ENCODE data around the gene PRKAR2B. TPM values are rescaled to one million over a fixed set of nuclear protein-coding genes. Genes with fewer than 3 reads are reported as not detected.

Gene PRKAR2B
- total RNA-seq, 2 donors from 2014 or later = 10.6 to 44.2 TPM

GRCh38 chr7:107069457-107069856, 25.0 kb downstream of the PRKAR2B start:
- H3K4me3 ChIP-seq = no peak overlapping the region
- intact Hi-C loops (cut with DNase I) = no loop called here
- H3K27me3 ChIP-seq = no peaks in the 10 kb centered on the region
- no peaks in the 10 kb centered on the region for H3K9me3 ChIP-seq
- no peak overlapping the region for H3K27ac ChIP-seq
- no peaks in the 10 kb centered on the region for H3K36me3 ChIP-seq (replicated peaks in 1 of 2; ENCODE audit: insufficient read depth in 1 of 2, low read depth in 2 of 2)
- TF ChIP-seq CTCF (IDR thresholded peaks at IDR 0.05) = no peak
- ATAC-seq (no peak), DNase-seq (no peak)
- H3K4me1 ChIP-seq = peaks cover 5% of the 10 kb centered on the region
- 71 to 78% methylated on average over 4 of the region's 4 CpGs for WGBS, 2 donors

GRCh38 chr7:107070710-107071109, 26.2 kb downstream of the PRKAR2B start:
- ATAC-seq (no peak), DNase-seq (no peak)
- intact Hi-C loops (cut with DNase I) = no loop called here
- no peaks in the 10 kb centered on the region for H3K36me3 ChIP-seq (replicated peaks in 1 of 2; ENCODE audit: insufficient read depth in 1 of 2, low read depth in 2 of 2)
- H3K4me3 ChIP-seq = no peak overlapping the region
- H3K27ac ChIP-seq = no peak overlapping the region
- no peak for TF ChIP-seq CTCF (IDR thresholded peaks at IDR 0.05)
- TF ChIP-seq POLR2A (IDR thresholded peaks at IDR 0.05) = no peak
- no peaks in the 10 kb centered on the region for H3K9me3 ChIP-seq
- 55 to 95% methylated on average over 2 of the region's 2 CpGs for WGBS, 2 donors
- peaks cover 1% of the 10 kb centered on the region for H3K4me1 ChIP-seq
- H3K27me3 ChIP-seq = no peaks in the 10 kb centered on the region

GRCh38 chr7:107071129-107071528, 26.6 kb downstream of the PRKAR2B start:
- no peak for DNase-seq
- Histone ChIP-seq H3K36me3 (replicated peaks in 1 of 2; ENCODE audit: insufficient read depth in 1 of 2, low read depth in 2 of 2) (no peaks in the 10 kb centered on the region), H3K4me3 (no peak overlapping the region), H3K27me3 (no peaks in the 10 kb centered on the region), H3K4me1 (no peaks in the 10 kb centered on the region), H3K9me3 (no peaks in the 10 kb centered on the region), H3K27ac (no peak overlapping the region)
- 77 to 80% methylated on average over 3 of the region's 3 CpGs for WGBS, 2 donors
- TF ChIP-seq CTCF (IDR thresholded peaks at IDR 0.05) = no peak
- TF ChIP-seq POLR2A (IDR thresholded peaks at IDR 0.05) = no peak
- intact Hi-C loops (cut with DNase I) = no loop called here
- no peak for ATAC-seq

- no peaks in the 10 kb centered on the region for H3K27me3 ChIP-seq
- no peaks in the 10 kb centered on the region for H3K9me3 ChIP-seq
- ATAC-seq (no peak), DNase-seq (no peak)
- H3K4me1 ChIP-seq = no peaks in the 10 kb centered on the region
- H3K36me3 ChIP-seq (replicated peaks in 1 of 2; ENCODE audit: insufficient read depth in 1 of 2, low read depth in 2 of 2) = no peaks in the 10 kb centered on the region
- intact Hi-C loops (cut with DNase I) = no loop called here
- WGBS, 2 donors = 89 to 93% methylated on average over 1 of the region's 1 CpG
- no peak overlapping the region for H3K4me3 ChIP-seq
- TF ChIP-seq CTCF (IDR thresholded peaks at IDR 0.05) (no peak), POLR2A (IDR thresholded peaks at IDR 0.05) (no peak)
- H3K27ac ChIP-seq = no peak overlapping the region
Observed at GRCh38 chr7:107072133-107072532, 27.6 kb downstream of the PRKAR2B start.

- WGBS, 2 donors = 73 to 74% methylated on average over 6 of the region's 6 CpGs
- intact Hi-C loops (cut with DNase I) = no loop called here
- no peak for ATAC-seq
- Histone ChIP-seq H3K9me3 (no peaks in the 10 kb centered on the region), H3K27me3 (no peaks in the 10 kb centered on the region), H3K4me3 (no peak overlapping the region), H3K27ac (no peak overlapping the region), H3K36me3 (replicated peaks in 1 of 2; ENCODE audit: insufficient read depth in 1 of 2, low read depth in 2 of 2) (no peaks in the 10 kb centered on the region), H3K4me1 (no peaks in the 10 kb centered on the region)
- no peak for DNase-seq
- no peak for TF ChIP-seq POLR2A (IDR thresholded peaks at IDR 0.05)
- no peak for TF ChIP-seq CTCF (IDR thresholded peaks at IDR 0.05)
Observed at GRCh38 chr7:107075863-107076574, 31.5 kb downstream of the PRKAR2B start.

Measured in body of pancreas (tissue), 4 donors.